T1000 (cell line): ENCODE measurements around the gene RGL2.

Experiments used
- DNase-seq: peaks from one replicate; lab custom pipeline; 2025; ENCODE audit warnings: mixed read lengths; lab: John Stamatoyannopoulos, UW

Gene RGL2

GRCh38 chr6:33316603-33317418 is 18.1 kb upstream of the RGL2 start:
- no peak for DNase-seq

GRCh38 chr6:33315793-33316602 is 17.3 kb upstream of the RGL2 start:
- no peak for DNase-seq

DNA sequence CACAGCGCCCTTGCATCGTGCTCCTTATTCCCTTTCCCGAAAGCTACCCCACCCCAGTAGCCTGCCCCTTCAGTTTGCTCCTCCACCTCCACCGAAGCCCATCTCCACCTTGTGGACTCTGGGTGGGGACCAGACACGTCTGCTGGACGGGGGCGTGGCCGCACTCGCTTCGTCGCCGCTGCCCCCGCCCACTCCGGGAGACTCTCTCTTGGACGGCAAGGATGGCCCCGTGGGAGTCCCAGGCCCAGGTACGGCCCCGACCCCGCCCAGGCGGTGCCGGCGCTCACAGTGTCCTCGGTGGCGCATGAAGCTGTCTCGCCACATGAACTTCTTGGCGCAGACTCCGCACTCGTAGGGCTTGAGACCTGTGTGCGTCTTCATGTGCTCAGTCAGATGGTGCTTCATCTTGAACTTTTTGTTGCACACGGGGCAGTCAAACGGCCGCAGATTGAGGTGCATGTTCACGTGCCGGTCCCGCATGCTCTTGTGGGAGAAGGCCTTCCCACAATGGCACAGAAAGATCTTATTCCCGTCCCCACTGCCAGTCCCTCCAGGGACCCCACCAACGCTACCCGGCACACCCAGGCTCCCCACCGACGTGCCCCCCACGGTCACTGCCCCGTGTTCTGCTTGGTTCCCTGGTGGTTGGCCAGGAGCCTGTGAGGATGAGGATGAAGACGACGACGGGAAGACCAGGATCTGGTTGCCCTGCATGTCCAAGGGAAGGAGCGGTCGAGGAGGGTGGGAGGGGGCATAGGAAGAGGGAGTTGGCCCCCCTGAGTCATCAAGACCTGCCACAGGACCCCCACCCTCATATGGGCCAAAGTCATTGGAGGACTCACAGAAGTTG is 16.4 kb upstream of the RGL2 start:
- no peak for DNase-seq

GRCh38 chr6:33314515-33314942 is 15.8 kb upstream of the RGL2 start:
- no peak for DNase-seq

DNA sequence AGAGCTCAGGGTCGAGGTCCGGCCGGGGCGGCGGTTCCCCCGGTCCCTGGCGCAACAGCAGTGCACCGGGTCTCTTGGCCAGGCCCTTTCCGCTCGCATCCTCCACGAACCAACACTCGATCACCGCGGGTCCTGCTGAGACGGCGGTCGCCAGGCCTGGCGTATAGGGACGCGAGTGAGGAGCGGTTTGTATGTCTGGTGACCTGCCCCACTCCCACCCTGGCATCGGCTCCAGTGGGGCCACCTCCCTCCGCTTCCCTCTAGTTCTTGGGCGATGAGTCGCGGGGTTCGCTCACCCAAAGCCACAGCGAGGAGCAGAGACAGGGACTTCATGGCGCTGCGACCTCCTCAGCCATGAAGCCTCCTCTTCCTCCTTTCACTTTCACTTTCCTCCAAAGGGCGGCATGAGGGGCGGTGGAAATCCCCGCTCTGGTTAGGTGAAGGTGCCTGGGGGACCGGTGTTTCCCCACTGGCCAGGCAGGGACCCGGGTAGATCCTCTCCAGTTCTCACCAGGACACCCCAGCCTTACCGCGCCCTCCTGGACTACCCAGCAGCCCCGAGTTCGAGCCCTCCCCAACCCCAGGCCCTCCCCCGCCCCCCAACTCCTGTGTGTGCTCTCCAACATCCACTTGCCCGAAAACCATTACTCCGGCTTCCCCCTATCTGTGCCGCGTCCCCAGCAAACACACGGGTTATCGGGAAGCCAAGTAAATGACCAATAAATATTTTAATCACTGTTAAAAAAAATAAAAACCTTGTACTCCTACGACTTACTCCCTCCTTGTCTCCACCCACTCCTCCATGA is 15.2 kb upstream of the RGL2 start, which contains the start of gene TAPBP:
TAPBP (minus strand) TSS at position 370 of the 806 bp plus-strand sequence; CDS start at position 333, 37 bp downstream.
- peak; percentile 31 for DNase-seq

DNA sequence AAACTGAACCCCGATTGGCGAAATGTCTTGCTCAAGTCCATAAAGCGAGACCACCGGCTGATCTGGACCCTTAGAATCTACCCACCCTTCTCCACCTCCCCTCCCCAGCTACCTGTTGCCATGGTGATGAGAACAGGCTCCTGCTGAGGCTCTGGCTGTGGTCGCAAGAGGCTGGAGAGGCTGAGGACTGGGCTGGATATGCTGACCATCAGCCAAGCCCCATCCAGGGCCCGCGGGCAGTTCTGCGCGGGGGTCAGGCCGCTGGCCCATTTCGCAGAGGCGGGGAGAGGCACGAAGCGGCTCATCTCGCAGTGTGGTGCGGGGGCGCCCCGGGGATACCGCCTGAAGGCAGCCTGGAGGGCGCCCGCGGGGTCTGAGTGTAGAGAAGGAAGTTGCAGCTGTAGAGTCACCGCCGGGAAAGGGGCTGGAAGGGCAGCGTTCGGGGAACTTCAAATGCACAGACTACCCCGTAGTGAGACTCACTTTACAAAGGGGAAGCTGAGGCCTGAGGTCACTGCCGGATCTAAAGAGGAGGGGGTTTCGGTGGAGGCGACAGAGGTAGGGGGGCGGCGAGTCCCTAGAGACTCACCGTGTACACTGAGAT is 14.5 kb upstream of the RGL2 start:
- no peak for DNase-seq

GRCh38 chr6:33312361-33313104 is 13.8 kb upstream of the RGL2 start:
- DNase-seq: no peak

DNA sequence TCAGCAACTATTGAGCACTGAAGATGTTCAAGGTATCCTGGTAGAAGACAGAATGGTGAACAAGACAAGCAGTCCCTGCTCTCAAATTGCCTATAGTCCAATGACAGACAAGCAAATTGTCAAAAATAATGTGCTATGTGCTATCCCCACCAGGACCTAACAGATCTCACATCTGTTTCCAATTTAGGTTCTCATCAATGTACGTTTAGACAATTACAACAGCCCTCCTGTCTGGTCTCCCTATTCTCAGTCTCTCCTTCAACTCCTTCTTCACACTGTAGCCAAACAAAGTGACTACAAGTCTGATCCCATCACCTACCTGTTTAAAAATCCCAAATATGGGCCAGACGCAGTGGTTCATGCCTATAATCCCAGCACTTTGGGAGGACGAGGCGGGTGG is 7.6 kb upstream of the RGL2 start:
- DNase-seq: no peak

- DNase-seq: no peak
These were observed 6.3 kb upstream of the RGL2 start for GRCh38 chr6:33305052-33305451.

DNA sequence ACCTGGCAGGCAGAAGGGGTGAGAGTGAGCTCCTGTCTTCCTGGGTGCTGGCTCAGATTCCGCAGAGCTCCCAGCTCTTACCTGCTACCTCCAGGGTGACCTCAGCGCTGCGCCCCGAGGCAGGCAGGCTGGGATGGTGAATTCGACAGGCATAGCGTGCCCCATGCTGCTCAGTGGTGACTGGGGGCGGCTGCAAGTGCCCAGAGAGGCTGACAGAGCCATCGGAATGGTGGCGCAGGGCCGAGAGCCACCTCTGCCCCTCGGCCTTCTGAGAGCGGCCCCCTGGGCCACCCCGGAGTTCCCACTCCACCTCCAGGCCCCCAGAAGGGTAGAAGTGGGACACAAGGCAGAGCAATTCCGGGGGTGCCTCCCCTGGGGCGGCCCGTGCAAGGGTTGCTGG is 5.5 kb upstream of the RGL2 start:
- DNase-seq: no peak

GRCh38 chr6:33301877-33302276 is 3.1 kb upstream of the RGL2 start:
- no peak for DNase-seq

DNA sequence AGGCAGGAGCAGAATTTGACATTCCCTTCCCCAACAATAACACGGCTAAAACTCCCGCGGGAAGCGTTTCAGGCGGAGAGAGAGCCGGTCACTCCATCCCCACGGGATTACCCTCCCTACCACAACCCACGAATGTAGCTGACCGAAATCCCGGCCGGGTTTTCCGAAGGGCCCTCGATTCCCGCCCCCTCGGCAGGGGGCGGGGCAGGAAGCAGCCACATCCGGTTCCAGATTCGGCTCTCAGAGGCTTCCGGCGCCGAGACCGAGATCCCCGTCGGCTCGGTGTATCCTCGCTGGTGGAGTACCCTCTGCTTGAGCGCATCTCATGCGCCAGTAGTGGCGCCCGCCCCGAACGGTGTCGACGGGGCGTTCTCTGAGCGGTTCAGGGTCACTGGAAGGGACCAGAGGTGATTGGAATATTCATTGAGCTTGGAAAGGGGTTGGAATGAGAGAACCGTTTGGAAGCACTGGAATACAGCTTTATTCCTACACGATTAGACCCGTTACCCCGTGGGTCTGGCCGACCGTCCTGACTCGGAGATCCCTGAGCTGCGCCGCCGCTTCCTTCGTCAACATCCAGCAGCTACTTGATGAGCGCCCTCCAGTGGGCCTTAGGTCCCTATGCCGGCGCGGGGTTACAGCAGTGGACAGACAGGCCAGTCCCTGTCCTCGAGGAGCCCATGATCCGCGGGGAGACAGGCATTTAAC is 649 bp upstream of the RGL2 start:
- DNase-seq: peak; percentile 91

GRCh38 chr6:33297956-33298772 is 578 bp downstream of the RGL2 start:
- peak; percentile 79 for DNase-seq

- DNase-seq: no peak
These were observed 1.3 kb downstream of the RGL2 start for GRCh38 chr6:33297406-33297955.

DNA sequence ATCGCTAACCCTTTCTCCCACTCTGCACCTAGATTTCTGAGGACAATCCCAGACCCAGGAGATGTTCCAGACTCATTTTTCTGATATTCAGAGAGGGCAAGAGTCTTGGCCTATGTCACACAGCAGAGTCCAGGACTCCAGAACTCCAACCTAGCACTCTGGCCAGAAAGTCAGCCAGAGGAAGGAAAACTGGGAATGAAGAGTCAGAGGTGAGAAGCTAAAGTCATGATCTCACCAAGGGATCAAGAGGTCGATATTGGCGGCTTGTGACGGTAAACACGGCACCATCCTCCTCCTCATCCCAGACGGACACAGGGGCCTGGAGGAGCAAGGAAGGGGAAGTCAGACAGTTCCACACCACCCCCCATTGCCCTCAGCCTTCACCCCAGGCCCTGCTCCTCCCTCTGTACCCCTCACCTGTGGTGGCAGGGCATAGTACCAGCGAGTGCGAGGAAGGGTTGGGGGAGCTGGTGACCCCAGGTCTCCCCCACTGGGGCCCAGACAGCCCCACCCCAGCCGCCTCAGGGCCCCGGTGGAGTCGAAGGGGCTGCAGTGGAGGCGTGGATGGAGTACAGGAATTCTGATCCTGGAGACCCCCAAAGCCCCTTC is 1.8 kb downstream of the RGL2 start:
- no peak for DNase-seq

DNA sequence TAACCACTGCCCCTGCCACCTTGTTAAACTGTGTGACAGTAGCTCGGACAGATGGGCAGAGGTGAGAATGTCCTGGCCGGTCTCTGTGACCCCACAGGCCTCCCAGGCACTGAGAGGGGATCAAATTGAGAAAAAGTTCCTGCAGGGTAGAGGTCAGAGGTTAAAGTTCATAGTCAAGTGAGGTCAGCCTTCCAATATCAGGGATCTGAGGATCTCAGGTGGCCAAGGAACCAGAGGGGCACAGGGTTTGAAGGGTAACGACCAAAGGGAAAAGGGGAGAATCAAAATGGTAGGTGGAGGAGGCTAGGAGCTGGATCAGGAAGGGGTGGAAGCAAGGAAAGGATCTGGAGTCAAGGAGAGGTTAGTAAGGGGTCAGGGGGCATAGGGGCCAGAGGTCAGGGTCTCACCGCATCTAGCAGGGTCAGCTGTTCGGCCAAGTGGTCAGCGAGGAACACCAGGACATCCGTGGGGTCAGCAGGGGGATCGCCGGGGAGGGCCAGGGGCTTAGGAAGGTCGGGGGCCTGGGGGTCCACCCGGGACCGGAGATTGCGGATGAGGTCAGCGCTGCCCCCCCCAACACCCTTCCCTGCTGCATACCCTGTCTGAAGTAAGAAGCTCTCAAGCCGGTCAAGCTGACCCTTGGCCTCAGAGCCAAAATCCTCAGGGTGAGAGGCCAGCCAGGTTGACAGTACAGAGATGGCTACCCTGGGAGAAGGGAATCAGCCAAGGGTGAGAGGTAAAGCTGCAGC is 2.9 kb downstream of the RGL2 start:
- no peak for DNase-seq
